Measurements from ENCODE around the gene ADCY5.
A peak's percentile ranks its signal among the peaks of the same experiment; 100 is the strongest.
"Not testable (repeated sequence)": the region's sequence is repeated elsewhere in the genome, so short reads cannot be mapped to it uniquely, and the experiment has no call there.

The ADCY5 gene

GRCh38 chr3:123448536-123449101, at the start of gene ADCY5:
Gene ADCY5, minus strand, starts transcription at chr3:123449090. Its CDS starts 545 bp downstream, at chr3:123448545.
- DNase-seq, result no peak

GRCh38 chr3:123493912-123494311, 45.0 kb upstream of the ADCY5 start:
- no peak for DNase-seq

GRCh38 chr3:123491966-123492587, 43.2 kb upstream of the ADCY5 start:
- no peak for DNase-seq

- DNase-seq, result peak in 1 of 2 experiments; percentile 11
These were observed 40.6 kb upstream of the ADCY5 start for GRCh38 chr3:123489400-123490004.

GRCh38 chr3:123488645-123489347, 39.9 kb upstream of the ADCY5 start:
- no peak for DNase-seq

- DNase-seq, result not testable (repeated sequence)
These were observed 38.2 kb upstream of the ADCY5 start for GRCh38 chr3:123487063-123487462.

GRCh38 chr3:123486460-123486859, 37.6 kb upstream of the ADCY5 start:
- DNase-seq, result no peak

- no peak for DNase-seq
These were observed 36.7 kb upstream of the ADCY5 start for GRCh38 chr3:123485551-123485950.

- DNase-seq, result no peak
These were observed 34.3 kb upstream of the ADCY5 start for GRCh38 chr3:123483146-123483545.

GRCh38 chr3:123481722-123482457, 33.0 kb upstream of the ADCY5 start:
- no peak for DNase-seq

- no peak for DNase-seq
These were observed 32.2 kb upstream of the ADCY5 start for GRCh38 chr3:123481071-123481470.

GRCh38 chr3:123480428-123480827, 31.5 kb upstream of the ADCY5 start:
- no peak for DNase-seq

GRCh38 chr3:123479891-123480290, 31.0 kb upstream of the ADCY5 start:
- no peak for DNase-seq

- no peak for DNase-seq
These were observed 29.4 kb upstream of the ADCY5 start for GRCh38 chr3:123478314-123478713.

- no peak for DNase-seq
These were observed 28.3 kb upstream of the ADCY5 start for GRCh38 chr3:123476967-123477750.

GRCh38 chr3:123475786-123476185, 26.9 kb upstream of the ADCY5 start:
- DNase-seq, result no peak

GRCh38 chr3:123471106-123471505, 22.2 kb upstream of the ADCY5 start:
- no peak for DNase-seq

- DNase-seq, result no peak
These were observed 20.6 kb upstream of the ADCY5 start for GRCh38 chr3:123469323-123469995.

GRCh38 chr3:123467046-123467445, 18.2 kb upstream of the ADCY5 start:
- DNase-seq, result no peak

GRCh38 chr3:123464211-123464610, 15.3 kb upstream of the ADCY5 start:
- no peak for DNase-seq

- no peak for DNase-seq
These were observed 11.0 kb upstream of the ADCY5 start for GRCh38 chr3:123459862-123460261.

GRCh38 chr3:123458255-123458654, 9.4 kb upstream of the ADCY5 start:
- no peak for DNase-seq
